HG02759 (cell line): ENCODE data around the gene TOGARAM2.

ENCODE experiments used
- ATAC-seq: cut with Tn5 transposase; IDR thresholded peaks from one replicate; pipeline ENCODE4 v1.9.1; 2021; ENCODE audit warnings: mild to moderate bottlenecking, moderate library complexity; ENCODE audit not compliant: unreplicated experiment

The TOGARAM2 gene

DNA sequence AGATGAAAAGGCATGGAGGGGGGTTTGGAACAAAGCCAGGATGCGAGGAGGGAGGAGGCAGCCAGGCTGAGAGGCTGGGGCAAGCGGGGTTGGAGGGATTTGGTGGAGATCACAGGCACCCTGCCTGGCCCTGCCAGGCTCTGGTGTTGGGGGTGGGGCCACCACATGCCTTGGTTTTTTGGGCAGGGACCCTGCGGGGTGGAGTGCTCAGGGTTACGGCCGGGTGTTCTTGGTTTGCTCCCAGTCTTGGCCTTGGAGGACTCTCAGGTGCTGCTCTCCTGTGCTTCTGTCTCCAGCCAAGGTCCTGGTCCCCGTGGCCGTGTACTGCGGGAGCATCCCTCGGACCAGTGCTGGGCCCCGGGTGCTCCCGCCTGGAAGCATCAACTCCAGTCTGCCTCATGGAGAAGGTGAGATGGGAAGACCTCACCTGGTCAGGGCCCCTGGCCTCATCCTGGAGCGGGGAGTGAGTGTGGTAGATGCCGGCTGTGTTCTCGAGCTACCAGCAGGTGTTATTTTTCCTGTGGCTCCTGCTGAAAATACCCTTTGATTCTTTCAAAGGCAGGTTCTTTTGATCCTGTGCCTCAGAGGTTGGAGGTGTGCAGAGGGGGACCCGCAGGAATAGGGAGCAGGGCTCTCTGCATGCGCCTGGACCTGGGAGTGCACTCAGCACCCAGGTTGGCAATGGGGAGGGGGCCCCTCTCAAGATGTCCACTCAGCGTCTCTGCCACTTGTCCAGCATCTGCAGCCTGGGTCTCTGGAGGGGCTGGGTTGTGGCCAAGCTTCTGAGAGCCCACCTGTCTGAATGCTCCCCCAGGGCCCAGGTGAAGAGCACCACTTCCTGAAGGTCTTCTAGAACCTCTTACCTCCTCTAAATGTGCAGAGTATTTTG, 17.0 kb downstream of the TOGARAM2 start:
- no peak for ATAC-seq

DNA sequence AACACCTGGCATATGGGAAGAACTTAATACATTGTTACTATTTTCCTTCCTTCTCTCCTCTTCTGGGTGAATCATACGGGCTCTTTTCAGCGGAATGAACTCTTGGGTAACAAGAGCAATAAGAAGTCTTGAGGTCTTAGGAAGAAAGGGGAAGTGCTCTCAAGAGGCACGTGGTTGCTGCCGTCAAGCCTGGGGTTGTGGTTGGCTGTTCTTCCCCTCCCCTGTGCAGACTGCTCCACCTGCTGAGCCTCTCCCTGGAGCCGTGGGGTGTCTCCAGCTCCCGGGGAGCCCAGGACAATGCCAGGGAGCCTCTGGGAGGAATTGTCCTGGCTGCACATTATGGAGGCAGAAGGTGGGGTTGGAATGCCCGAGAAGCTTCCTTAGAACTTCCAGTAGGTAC, 19.4 kb downstream of the TOGARAM2 start:
- ATAC-seq: peak; percentile 98

DNA sequence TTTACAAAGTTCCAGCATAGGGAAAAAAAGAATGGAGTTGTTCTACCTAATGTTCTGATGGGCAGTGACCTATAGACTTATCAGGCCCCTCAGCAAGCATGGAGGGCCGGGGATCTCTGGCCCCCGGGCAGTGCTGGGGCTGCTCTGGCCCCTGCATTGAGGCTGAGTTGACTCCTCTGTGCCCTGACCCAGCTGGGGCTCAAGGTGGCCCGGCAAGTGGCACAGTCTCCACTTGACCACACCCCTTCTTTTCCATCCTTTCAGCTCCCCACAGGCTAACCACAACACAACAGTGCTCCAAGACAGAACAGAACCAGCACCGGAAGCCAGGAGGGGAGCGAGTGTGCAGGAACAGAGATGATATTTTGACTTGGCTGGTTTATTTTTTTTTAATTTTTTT, 19.9 kb downstream of the TOGARAM2 start:
- ATAC-seq: peak; percentile 5

- no peak for ATAC-seq
Observed at GRCh38 chr2:29001806-29002205, 20.7 kb downstream of the TOGARAM2 start.

- ATAC-seq: no peak
Observed at GRCh38 chr2:29004755-29005154, 23.7 kb downstream of the TOGARAM2 start.

DNA sequence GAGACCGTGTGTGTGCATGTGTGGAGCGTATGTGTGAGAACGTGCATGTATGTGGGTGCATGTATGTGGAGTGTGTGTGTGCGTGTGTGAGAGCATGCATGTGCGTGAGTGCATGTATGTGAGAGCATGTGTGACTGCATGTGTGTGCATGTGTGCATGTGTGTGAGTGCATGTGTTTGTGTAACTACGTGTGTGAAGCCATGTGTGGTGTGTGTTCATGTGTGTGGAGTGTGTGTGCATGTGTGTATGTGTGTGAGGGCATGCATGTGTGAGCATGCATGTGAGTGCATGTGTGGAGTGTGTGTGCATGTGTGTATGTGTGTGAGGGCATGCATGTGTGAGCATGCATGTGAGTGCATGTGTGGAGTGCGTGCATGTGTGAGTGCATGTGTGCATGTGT, 24.2 kb downstream of the TOGARAM2 start:
- ATAC-seq: no peak

DNA sequence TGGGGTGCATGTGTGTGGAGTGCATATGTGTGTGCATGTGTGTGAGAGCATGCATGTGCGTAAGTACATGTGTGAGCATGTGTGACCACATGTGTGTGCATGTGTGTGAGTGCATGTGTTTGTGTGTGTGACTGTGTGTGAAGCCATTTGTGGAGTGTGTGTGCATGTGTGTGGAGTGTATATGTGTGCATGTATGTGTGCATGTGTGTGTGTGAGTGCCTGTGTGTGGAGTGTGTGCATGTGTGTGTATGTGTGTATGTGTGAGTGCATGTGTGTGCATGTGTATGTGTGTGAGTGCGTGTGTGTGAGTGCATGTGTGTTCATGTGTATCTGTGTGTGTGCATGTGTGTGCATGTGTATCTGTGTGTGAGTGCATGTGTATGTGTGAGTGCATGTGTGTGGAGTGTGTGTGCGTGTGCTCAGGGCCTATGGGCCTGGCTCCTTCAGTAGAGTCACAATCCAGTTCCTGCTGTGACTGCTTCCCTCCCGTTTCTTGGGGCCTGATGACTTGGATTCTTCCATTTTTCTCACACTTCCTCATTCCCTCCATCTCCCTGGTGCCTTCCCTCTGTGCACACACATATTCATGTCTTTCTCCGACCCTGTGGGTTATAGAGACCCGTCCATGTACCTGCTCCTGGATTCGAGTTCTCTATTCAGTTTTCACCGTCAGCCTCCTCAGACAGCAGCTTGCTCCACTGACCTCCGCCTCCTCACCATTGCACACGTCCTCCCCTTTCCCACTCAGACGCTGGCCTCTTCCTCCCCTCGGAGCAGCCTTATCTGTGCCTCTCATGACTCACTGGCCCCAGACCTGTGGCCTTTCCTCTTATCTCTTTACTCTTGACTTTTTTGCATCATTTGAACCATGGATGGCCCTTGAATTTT, 25.2 kb downstream of the TOGARAM2 start:
- no peak for ATAC-seq

DNA sequence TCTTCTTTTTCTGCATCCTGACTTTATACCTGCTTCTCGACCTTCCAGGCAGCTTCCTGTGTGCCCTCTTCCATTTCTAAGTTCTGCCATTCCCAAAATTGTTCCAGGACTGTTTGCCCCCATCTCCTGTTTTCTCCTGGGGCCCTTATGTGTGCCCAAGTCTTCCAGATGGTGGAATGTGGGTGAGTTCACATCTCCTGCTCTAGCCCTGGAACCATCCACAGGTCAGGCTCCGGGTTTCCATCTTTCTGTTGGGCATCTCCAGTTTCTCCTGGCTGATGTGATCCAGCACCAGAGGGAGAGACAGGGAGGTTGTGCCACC, 25.8 kb downstream of the TOGARAM2 start:
- no peak for ATAC-seq

- ATAC-seq: no peak
Observed at GRCh38 chr2:29009270-29009669, 28.2 kb downstream of the TOGARAM2 start.

DNA sequence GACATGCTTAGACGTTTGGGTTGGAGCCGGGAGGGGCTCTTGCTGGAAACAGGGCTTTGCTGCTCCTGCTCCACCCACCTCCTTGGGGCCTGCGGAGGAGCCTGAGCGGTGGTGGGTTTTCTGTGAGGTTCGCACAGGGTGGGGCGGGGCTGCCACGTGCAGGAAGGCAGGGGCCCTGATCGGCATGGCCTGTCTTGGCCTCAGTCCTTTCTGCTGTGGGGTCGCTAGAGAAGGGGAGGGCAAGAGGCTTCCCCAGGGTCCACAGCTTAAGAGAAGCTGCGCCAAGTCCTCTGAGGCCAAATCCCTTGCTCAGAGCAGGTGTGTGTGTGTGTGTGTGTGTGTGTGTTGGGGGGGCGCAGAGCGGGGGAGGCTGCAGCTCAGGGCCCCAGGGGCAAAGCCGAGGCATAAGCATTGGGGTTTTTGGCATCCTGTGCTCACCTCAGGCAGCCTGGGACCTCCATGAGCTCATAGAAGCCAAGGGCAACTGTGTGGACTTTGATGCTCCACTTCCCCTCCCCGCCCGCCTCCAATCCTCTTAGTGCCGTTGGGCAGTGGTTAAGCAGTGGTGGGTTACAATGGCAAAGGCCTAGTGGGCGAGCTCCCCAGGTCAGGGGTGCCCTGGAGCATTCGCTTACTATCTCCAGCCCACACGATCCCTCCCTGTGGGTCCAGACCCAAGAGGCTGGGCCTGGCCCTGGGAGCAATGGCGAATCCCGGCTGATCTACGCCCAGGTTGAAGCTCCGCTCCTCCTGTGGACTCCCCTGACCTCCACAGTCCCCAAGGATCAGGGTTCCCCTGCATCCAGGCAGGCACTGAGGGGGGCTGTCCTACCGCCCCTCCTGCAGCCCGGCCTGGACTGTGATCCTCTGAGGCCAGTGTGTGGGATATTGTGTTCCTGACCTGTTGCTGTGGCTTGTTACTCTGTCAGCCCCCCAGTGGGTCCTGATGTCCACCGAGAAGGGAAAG, 28.9 kb downstream of the TOGARAM2 start:
- no peak for ATAC-seq

DNA sequence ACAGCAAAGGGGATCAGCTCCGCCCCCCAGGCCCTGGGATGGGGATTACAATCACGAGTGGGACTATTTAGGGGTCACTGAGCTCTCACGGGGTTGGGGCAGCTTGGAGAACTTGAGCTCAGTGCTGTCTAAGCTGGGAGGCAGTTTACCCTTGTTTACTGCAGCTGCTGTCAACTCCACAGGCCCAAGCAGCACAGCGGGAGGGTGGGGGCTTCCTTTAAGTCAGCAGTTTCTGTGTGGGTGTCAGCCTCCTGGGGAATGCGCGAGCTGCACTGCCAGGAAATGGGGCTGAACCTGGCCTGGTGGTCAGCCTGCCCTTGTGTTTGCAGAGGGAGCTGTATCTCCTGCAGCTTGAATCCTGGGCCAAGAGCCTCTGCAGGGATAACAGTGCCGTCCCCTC, 29.8 kb downstream of the TOGARAM2 start:
- no peak for ATAC-seq

- ATAC-seq: no peak
Observed at GRCh38 chr2:29011418-29012060, 30.4 kb downstream of the TOGARAM2 start.

- no peak for ATAC-seq
Observed at GRCh38 chr2:29012211-29012681, 31.1 kb downstream of the TOGARAM2 start.

- ATAC-seq: no peak
Observed at GRCh38 chr2:29013057-29013780, 32.1 kb downstream of the TOGARAM2 start.

GRCh38 chr2:29014331-29014730, 33.2 kb downstream of the TOGARAM2 start:
- ATAC-seq: peak; percentile 5

- peak; percentile 56 for ATAC-seq
Observed at GRCh38 chr2:29014811-29015421, 33.8 kb downstream of the TOGARAM2 start.

DNA sequence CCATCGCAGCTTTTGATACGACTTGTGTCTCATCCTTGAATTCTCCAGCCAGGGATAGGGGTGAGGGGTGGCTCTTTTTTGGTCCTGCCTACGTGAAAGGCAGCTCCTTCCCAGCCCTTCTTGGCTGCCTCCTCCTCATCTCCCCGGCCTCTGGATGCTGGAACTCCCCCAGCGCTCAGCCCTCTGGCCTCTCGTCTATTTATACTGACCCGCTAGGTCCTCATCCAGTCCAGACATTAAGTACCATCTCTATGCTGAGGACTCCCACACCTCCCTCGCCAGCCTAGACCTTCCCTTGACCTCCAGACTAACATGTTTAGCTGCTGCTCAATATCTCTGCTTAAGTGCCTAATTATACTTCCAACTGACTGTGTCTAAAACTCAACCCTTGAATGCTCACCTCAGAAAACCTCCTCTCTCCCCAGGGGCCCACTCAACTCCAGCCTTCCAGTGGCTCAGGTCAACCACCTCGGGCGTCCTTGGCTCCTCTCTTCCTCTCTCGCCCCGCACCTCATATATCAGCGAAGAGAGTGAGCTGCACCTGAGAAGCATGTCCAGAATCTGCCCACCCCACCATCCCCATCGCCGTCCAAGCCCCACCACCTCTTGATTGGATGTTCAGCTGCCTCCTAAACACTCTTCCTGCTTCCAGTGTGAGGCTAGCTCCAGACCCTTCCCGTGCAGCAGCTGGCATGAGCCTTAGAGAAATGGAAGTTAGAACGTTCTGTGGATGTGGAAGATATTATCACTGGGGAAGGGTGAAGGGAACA, 34.8 kb downstream of the TOGARAM2 start:
- ATAC-seq: no peak

- no peak for ATAC-seq
Observed at GRCh38 chr2:29016504-29016903, 35.4 kb downstream of the TOGARAM2 start.
